GM12891 (cell line): ENCODE measurements around the gene FAM181A.

ENCODE experiments used
- POLR2A ChIP-seq: IDR thresholded peaks from 2 replicates; pipeline ENCODE4 v1.6.1; 2011; ENCODE audit warnings: low read depth, low read length, control low read depth
- POU2F2 ChIP-seq: IDR thresholded peaks from 2 replicates; pipeline ENCODE4 v1.6.1; 2011; ENCODE audit warnings: low read depth, mild to moderate bottlenecking, control low read depth, low read length, moderate library complexity
- SPI1 ChIP-seq: IDR thresholded peaks from 2 replicates; pipeline ENCODE4 v1.6.1; 2011; ENCODE audit warnings: low read depth, low read length, control low read depth

- TF ChIP-seq POU2F2: no peak
- TF ChIP-seq POLR2A: no peak
- TF ChIP-seq SPI1: no peak
These were observed 5.9 kb upstream of the FAM181A start for GRCh38 chr14:93921001-93921806.
